GM21367 (cell line): ENCODE results near the gene CMTM4.
"Not testable (repeated sequence)": the region's sequence is repeated elsewhere in the genome, so short reads cannot be mapped to it uniquely, and the experiment has no call there.

ENCODE experiments used
- ATAC-seq: cut with Tn5 transposase; IDR thresholded peaks from one replicate; pipeline ENCODE4 v1.9.1; 2021; ENCODE audit not compliant: unreplicated experiment

CMTM4 gene

GRCh38 chr16:66569827-66570405 is 126.6 kb downstream of the CMTM4 start:
- ATAC-seq: no peak

GRCh38 chr16:66569131-66569530 is 127.4 kb downstream of the CMTM4 start:
- ATAC-seq: no peak

- ATAC-seq: no peak
Measured at GRCh38 chr16:66568355-66568754, 128.2 kb downstream of the CMTM4 start.

- ATAC-seq: not testable (repeated sequence)
Measured at GRCh38 chr16:66567270-66567669, 129.3 kb downstream of the CMTM4 start.

GRCh38 chr16:66566051-66566901 is 130.3 kb downstream of the CMTM4 start, which contains the start of gene CMTM1:
Gene CMTM1, plus strand, starts transcription at chr16:66566439. Its CDS starts 75 bp downstream, at chr16:66566514.
- ATAC-seq: no peak
